GM18505 (cell line): Measurements from ENCODE around the gene WWOX.

ENCODE experiments used
- ATAC-seq: cut with Tn5 transposase; IDR thresholded peaks from one replicate; pipeline ENCODE4 v1.9.1; 2021; ENCODE audit not compliant: unreplicated experiment
- POLR2A ChIP-seq: IDR thresholded peaks from 4 replicates; pipeline ENCODE4 v1.6.1; 2011; ENCODE audit warnings: borderline replicate concordance; ENCODE audit not compliant: insufficient read depth, insufficient read length; ENCODE audit errors: extremely low read depth

The WWOX gene

GRCh38 chr16:78251115-78251514 is 151.7 kb downstream of the WWOX start:
- ATAC-seq, result no peak
- no peak for TF ChIP-seq POLR2A

GRCh38 chr16:78252757-78253156 is 153.3 kb downstream of the WWOX start:
- no peak for TF ChIP-seq POLR2A
- ATAC-seq, result no peak

GRCh38 chr16:78254841-78255240 is 155.4 kb downstream of the WWOX start:
- ATAC-seq, result no peak
- TF ChIP-seq POLR2A, result no peak

- no peak for ATAC-seq
- TF ChIP-seq POLR2A, result no peak
Observed at GRCh38 chr16:78256686-78257375, 157.4 kb downstream of the WWOX start.

- no peak for ATAC-seq
- no peak for TF ChIP-seq POLR2A
Observed at GRCh38 chr16:78257376-78257728, 157.9 kb downstream of the WWOX start.

GRCh38 chr16:78258375-78259065 is 159.1 kb downstream of the WWOX start:
- no peak for TF ChIP-seq POLR2A
- ATAC-seq, result no peak

GRCh38 chr16:78259873-78260272 is 160.4 kb downstream of the WWOX start:
- no peak for TF ChIP-seq POLR2A
- no peak for ATAC-seq

GRCh38 chr16:78264642-78265041 is 165.2 kb downstream of the WWOX start:
- no peak for ATAC-seq
- no peak for TF ChIP-seq POLR2A

GRCh38 chr16:78269256-78269655 is 169.8 kb downstream of the WWOX start:
- no peak for TF ChIP-seq POLR2A
- no peak for ATAC-seq

GRCh38 chr16:78271981-78272380 is 172.5 kb downstream of the WWOX start:
- TF ChIP-seq POLR2A, result no peak
- no peak for ATAC-seq

GRCh38 chr16:78274771-78275170 is 175.3 kb downstream of the WWOX start:
- ATAC-seq, result no peak

GRCh38 chr16:78275420-78275819 is 176.0 kb downstream of the WWOX start:
- no peak for TF ChIP-seq POLR2A
- ATAC-seq, result no peak

More at GRCh38 chr16:78274771-78275170, 175.3 kb downstream of the WWOX start:
- no peak for TF ChIP-seq POLR2A

GRCh38 chr16:78277321-78278055 is 178.0 kb downstream of the WWOX start:
- ATAC-seq, result no peak
- no peak for TF ChIP-seq POLR2A

- no peak for ATAC-seq
- no peak for TF ChIP-seq POLR2A
Observed at GRCh38 chr16:78278056-78278450, 178.6 kb downstream of the WWOX start.
